Osteoblast (primary cell): ENCODE data around the gene BCL2L1. TPM values are rescaled to one million over a fixed set of nuclear protein-coding genes. Genes with fewer than 3 reads are reported as not detected.

Experiments
- DNase-seq: peaks from one replicate; pipeline ENCODE4 v3.0.0; 2011; ENCODE audit warnings: low spot score, mixed read lengths; ENCODE audit not compliant: insufficient read length; ENCODE audit errors: missing footprints
- H2AFZ ChIP-seq: 2 replicates; pipeline ENCODE4 v1.6.0; 2011; ENCODE audit warnings: mild to moderate bottlenecking, low read length
- H3K27ac ChIP-seq: 2 replicates; pipeline ENCODE4 v1.5.1; 2011; ENCODE audit warnings: mild to moderate bottlenecking, low read depth, low read length, moderate library complexity
- H3K27me3 ChIP-seq: 2 replicates; pipeline ENCODE4 v1.6.0; 2012; ENCODE audit warnings: mild to moderate bottlenecking, control low read depth, inconsistent platforms, low read length, moderate library complexity; ENCODE audit not compliant: insufficient read depth
- H3K36me3 ChIP-seq: 2 replicates; pipeline ENCODE4 v1.5.1; 2011; ENCODE audit warnings: mild to moderate bottlenecking, low read length, control low read depth, moderate library complexity; ENCODE audit not compliant: insufficient read depth
- H3K4me1 ChIP-seq: 2 replicates; pipeline ENCODE4 v1.5.1; 2011; ENCODE audit warnings: mild to moderate bottlenecking, low read length, control low read depth, moderate library complexity; ENCODE audit not compliant: insufficient read depth
- H3K4me2 ChIP-seq: 2 replicates; pipeline ENCODE4 v1.6.0; 2011; ENCODE audit warnings: mild to moderate bottlenecking, low read length; ENCODE audit not compliant: insufficient read depth
- H3K4me3 ChIP-seq: fragments of 200-600 bp; sonication (generic); 3 replicates; pipeline ENCODE4 v1.5.1; 2012; ENCODE audit warnings: mild to moderate bottlenecking, low read length, inconsistent platforms; ENCODE audit not compliant: insufficient read depth
- H3K79me2 ChIP-seq: 2 replicates; pipeline ENCODE4 v1.6.0; 2012; ENCODE audit warnings: mild to moderate bottlenecking, low read length, control low read depth, inconsistent platforms; ENCODE audit not compliant: insufficient read depth
- H3K9me3 ChIP-seq: 2 replicates; pipeline ENCODE4 v1.5.1; 2011; ENCODE audit warnings: low read depth, low read length, control low read depth
- H4K20me1 ChIP-seq: 2 replicates; pipeline ENCODE4 v1.6.0; 2012; ENCODE audit warnings: mild to moderate bottlenecking, low read length, control low read depth; ENCODE audit not compliant: insufficient read depth
- CTCF ChIP-seq: IDR thresholded peaks from 2 replicates; pipeline ENCODE4 v1.5.1; 2011; ENCODE audit warnings: mild to moderate bottlenecking, low read depth, low read length, moderate library complexity; ENCODE audit errors: extremely low read depth
- total RNA-seq: library from RNA; depleted of rRNA; stranded (reverse); fragments of >200 nt; gene quantifications from 2 replicates; pipeline ENCODE4 v1.2.3, GENCODE V29; 2012

Gene BCL2L1
- total RNA-seq, 1 donor, result 127 TPM

- Histone ChIP-seq H2AFZ (no peak overlapping the region), H3K36me3 (peaks cover 23% of the 10 kb centered on the region), H3K4me3 (no peak overlapping the region), H3K9me3 (no peaks in the 10 kb centered on the region), H4K20me1 (no peaks in the 10 kb centered on the region), H3K27me3 (no peaks in the 10 kb centered on the region), H3K27ac (peak overlapping the region; percentile 96), H3K4me1 (peaks cover 26% of the 10 kb centered on the region), H3K79me2 (peaks cover 58% of the 10 kb centered on the region), H3K4me2 (peak overlapping the region; percentile 38)
- TF ChIP-seq CTCF, result no peak
- DNase-seq, result peak; percentile 65
These were observed 42.1 kb upstream of the BCL2L1 start for GRCh38 chr20:31764641-31765305.

GRCh38 chr20:31760519-31761240 lies 38.0 kb upstream of the BCL2L1 start:
- H2AFZ ChIP-seq, result no peak overlapping the region

GRCh38 chr20:31759836-31760518 lies 37.3 kb upstream of the BCL2L1 start:
- Histone ChIP-seq H3K79me2 (peaks cover 75% of the 10 kb centered on the region), H3K4me1 (peaks cover 37% of the 10 kb centered on the region), H3K36me3 (peaks cover 5% of the 10 kb centered on the region), H3K9me3 (no peaks in the 10 kb centered on the region), H3K27me3 (no peaks in the 10 kb centered on the region), H3K27ac (peak overlapping the region; percentile 85), H3K4me3 (no peak overlapping the region), H4K20me1 (no peaks in the 10 kb centered on the region), H2AFZ (peak overlapping the region; percentile 82), H3K4me2 (no peak overlapping the region)
- DNase-seq, result no peak
- no peak for TF ChIP-seq CTCF

More at GRCh38 chr20:31760519-31761240, 38.0 kb upstream of the BCL2L1 start:
- Histone ChIP-seq H3K9me3 (no peaks in the 10 kb centered on the region), H4K20me1 (no peaks in the 10 kb centered on the region), H3K4me3 (no peak overlapping the region), H3K4me2 (peak overlapping the region; percentile 3), H3K27ac (peak overlapping the region; percentile 85), H3K36me3 (peaks cover 10% of the 10 kb centered on the region), H3K79me2 (peaks cover 73% of the 10 kb centered on the region), H3K27me3 (no peaks in the 10 kb centered on the region), H3K4me1 (peaks cover 43% of the 10 kb centered on the region)
- peak; percentile 68 for DNase-seq
- no peak for TF ChIP-seq CTCF

- peaks cover 85% of the 10 kb centered on the region for H3K79me2 ChIP-seq
- no peak for TF ChIP-seq CTCF
- H3K4me3 ChIP-seq, result no peak overlapping the region
- peaks cover 37% of the 10 kb centered on the region for H3K4me1 ChIP-seq
- no peaks in the 10 kb centered on the region for H3K27me3 ChIP-seq
- no peak for DNase-seq
- H4K20me1 ChIP-seq, result no peaks in the 10 kb centered on the region
- no peaks in the 10 kb centered on the region for H3K9me3 ChIP-seq
- peak overlapping the region; percentile 85 for H3K27ac ChIP-seq
- peak overlapping the region; percentile 61 for H2AFZ ChIP-seq
- no peak overlapping the region for H3K4me2 ChIP-seq
- H3K36me3 ChIP-seq, result peaks cover 5% of the 10 kb centered on the region
These were observed 36.3 kb upstream of the BCL2L1 start for GRCh38 chr20:31758991-31759390.
